GM19351 (cell line): Measurements from ENCODE around the gene SEPTIN7.
A peak's percentile ranks its signal among the peaks of the same experiment; 100 is the strongest.

ENCODE experiments used
- ATAC-seq: cut with Tn5 transposase; IDR thresholded peaks from one replicate; pipeline ENCODE4 v1.9.1; 2021; ENCODE audit warnings: mild to moderate bottlenecking, moderate library complexity; ENCODE audit not compliant: unreplicated experiment

Gene SEPTIN7

GRCh38 chr7:35785250-35785649 is 15.6 kb upstream of the SEPTIN7 start:
- ATAC-seq: no peak

GRCh38 chr7:35787925-35788324 is 12.9 kb upstream of the SEPTIN7 start:
- ATAC-seq: no peak

- ATAC-seq: no peak
These were observed 8.4 kb upstream of the SEPTIN7 start for GRCh38 chr7:35792472-35792871.

- no peak for ATAC-seq
These were observed 7.9 kb upstream of the SEPTIN7 start for GRCh38 chr7:35792873-35793489.

GRCh38 chr7:35797311-35797710 is 3.5 kb upstream of the SEPTIN7 start:
- ATAC-seq: no peak

- ATAC-seq: peak; percentile 42
These were observed 775 bp upstream of the SEPTIN7 start for GRCh38 chr7:35799846-35800717.

- peak; percentile 25 for ATAC-seq
These were observed 690 bp downstream of the SEPTIN7 start for GRCh38 chr7:35801392-35802101.

- no peak for ATAC-seq
These were observed 1.2 kb downstream of the SEPTIN7 start for GRCh38 chr7:35802102-35802466.

GRCh38 chr7:35802649-35803048 is 1.8 kb downstream of the SEPTIN7 start:
- no peak for ATAC-seq

GRCh38 chr7:35804231-35804970 is 3.5 kb downstream of the SEPTIN7 start:
- no peak for ATAC-seq

- no peak for ATAC-seq
These were observed 5.0 kb downstream of the SEPTIN7 start for GRCh38 chr7:35805876-35806275.

- no peak for ATAC-seq
These were observed 15.7 kb downstream of the SEPTIN7 start for GRCh38 chr7:35816514-35816913.

GRCh38 chr7:35817181-35817580 is 16.3 kb downstream of the SEPTIN7 start:
- ATAC-seq: no peak

- no peak for ATAC-seq
These were observed 17.1 kb downstream of the SEPTIN7 start for GRCh38 chr7:35817930-35818329.

- no peak for ATAC-seq
These were observed 17.7 kb downstream of the SEPTIN7 start for GRCh38 chr7:35818513-35818912.

GRCh38 chr7:35819310-35819709 is 18.5 kb downstream of the SEPTIN7 start:
- no peak for ATAC-seq

- no peak for ATAC-seq
These were observed 19.3 kb downstream of the SEPTIN7 start for GRCh38 chr7:35819954-35820703.

- no peak for ATAC-seq
These were observed 20.0 kb downstream of the SEPTIN7 start for GRCh38 chr7:35820858-35821257.

GRCh38 chr7:35823440-35823839 is 22.6 kb downstream of the SEPTIN7 start:
- ATAC-seq: no peak

GRCh38 chr7:35825974-35826373 is 25.1 kb downstream of the SEPTIN7 start:
- ATAC-seq: no peak
